Ascending aorta (tissue), 2 donors: ENCODE data around the gene TCL1A. TPM values are rescaled to one million over a fixed set of nuclear protein-coding genes. Genes with fewer than 3 reads are reported as not detected.

Source experiments
- DNase-seq, 2 donors: peaks; one replicate each; pipeline ENCODE4 v3.0.0-alpha.2; 2019; ENCODE audit warnings: low spot score in 2 of 2
- H3K27ac ChIP-seq, 2 donors: fragments of 200-600 bp; sonication (generic); one replicate each; pipeline ENCODE4 v1.5.1; 2016 to 2017; ENCODE audit warnings: mild to moderate bottlenecking in 1 of 2
- H3K27me3 ChIP-seq: fragments of 200-600 bp; sonication (generic); one replicate; pipeline ENCODE4 v1.5.1; 2017
- H3K36me3 ChIP-seq, 2 donors: fragments of 200-600 bp; sonication (generic); one replicate each; pipeline ENCODE4 v1.5.1; 2016
- H3K4me1 ChIP-seq, 2 donors: fragments of 200-600 bp; sonication (generic); one replicate each; pipeline ENCODE4 v1.5.1; 2016 to 2017; ENCODE audit warnings: mild to moderate bottlenecking in 1 of 2
- H3K4me3 ChIP-seq, 2 donors: fragments of 200-600 bp; sonication (generic); one replicate each; pipeline ENCODE4 v1.5.1; 2016 to 2017; ENCODE audit warnings: mild to moderate bottlenecking in 1 of 2
- H3K9me3 ChIP-seq, 2 donors: fragments of 200-600 bp; sonication (generic); one replicate each; pipeline ENCODE4 v1.5.1; 2016
- CTCF ChIP-seq, 3 experiments: fragments of 200-600 bp in 2 of 3; fragments of 450-650 bp in 1 of 3; sonication (generic) in 2 of 3; IDR thresholded peaks; one replicate each; pipeline ENCODE4 v1.5.1; 2016 to 2019; ENCODE audit warnings: antibody characterized with exemption in 3 of 3, mild to moderate bottlenecking in 1 of 3, moderate library complexity in 1 of 3
- intact Hi-C: fragments of 100-400 bp; cut with DNase I; formaldehyde crosslinking; loops from one replicate; pipeline ENCODE4 v1.15.1; 2023
- total RNA-seq: library from RNA; depleted of rRNA; stranded (reverse); fragments of >200 nt; gene quantifications from one replicate; pipeline ENCODE4 v1.1.0, GENCODE V29; 2016

The TCL1A gene
- total RNA-seq, 1 donor from 2014 or later, result not detected

GRCh38 chr14:95701846-95702221, 12.1 kb downstream of the TCL1A start:
- intact Hi-C loops, result no loop called here
- Histone ChIP-seq H3K9me3 (no peaks in the 10 kb centered on the region), H3K27me3 (no peaks in the 10 kb centered on the region), H3K36me3 (no peaks in the 10 kb centered on the region), H3K4me3 (no peak overlapping the region), H3K27ac (no peak overlapping the region), H3K4me1 (no peaks in the 10 kb centered on the region)
- DNase-seq, result no peak
- no peak for TF ChIP-seq CTCF (IDR thresholded peaks at IDR 0.05)

- TF ChIP-seq CTCF (IDR thresholded peaks at IDR 0.05), result no peak
- Histone ChIP-seq H3K27me3 (no peaks in the 10 kb centered on the region), H3K9me3 (no peaks in the 10 kb centered on the region), H3K4me1 (no peaks in the 10 kb centered on the region), H3K4me3 (no peak overlapping the region), H3K27ac (no peak overlapping the region), H3K36me3 (no peaks in the 10 kb centered on the region)
- DNase-seq, result no peak
- intact Hi-C loops, result no loop called here
Measured at GRCh38 chr14:95700221-95700976, 13.5 kb downstream of the TCL1A start.

- no peaks in the 10 kb centered on the region for H3K4me1 ChIP-seq
Measured at GRCh38 chr14:95699412-95699811, 14.5 kb downstream of the TCL1A start.

GRCh38 chr14:95698287-95698686, 15.6 kb downstream of the TCL1A start:
- no peak for DNase-seq
- Histone ChIP-seq H3K27ac (no peak overlapping the region), H3K36me3 (no peaks in the 10 kb centered on the region), H3K27me3 (no peaks in the 10 kb centered on the region), H3K9me3 (no peaks in the 10 kb centered on the region), H3K4me3 (no peak overlapping the region), H3K4me1 (no peaks in the 10 kb centered on the region)
- TF ChIP-seq CTCF (IDR thresholded peaks at IDR 0.05), result no peak
- intact Hi-C loops, result no loop called here

More at GRCh38 chr14:95699412-95699811, 14.5 kb downstream of the TCL1A start:
- no peaks in the 10 kb centered on the region for H3K36me3 ChIP-seq
- no peaks in the 10 kb centered on the region for H3K9me3 ChIP-seq
- H3K4me3 ChIP-seq, result no peak overlapping the region
- DNase-seq, result no peak
- intact Hi-C loops, result no loop called here
- no peak for TF ChIP-seq CTCF (IDR thresholded peaks at IDR 0.05)
- H3K27ac ChIP-seq, result no peak overlapping the region
- no peaks in the 10 kb centered on the region for H3K27me3 ChIP-seq

- Histone ChIP-seq H3K4me1 (no peaks in the 10 kb centered on the region), H3K36me3 (no peaks in the 10 kb centered on the region), H3K9me3 (no peaks in the 10 kb centered on the region), H3K27ac (no peak overlapping the region), H3K4me3 (no peak overlapping the region), H3K27me3 (no peaks in the 10 kb centered on the region)
- no peak for DNase-seq
- intact Hi-C loops, result no loop called here
- no peak for TF ChIP-seq CTCF (IDR thresholded peaks at IDR 0.05)
Measured at GRCh38 chr14:95697764-95698163, 16.2 kb downstream of the TCL1A start.
